GM12878 (cell line): ENCODE results near the gene CXCL14. TPM values are rescaled to one million over a fixed set of nuclear protein-coding genes. Genes with fewer than 3 reads are reported as not detected.
A peak's percentile ranks its signal among the peaks of the same experiment; 100 is the strongest.

Experiments
- ATAC-seq: fragments of 200-7000 bp; cut with Tn5 transposase; 3 replicates; pipeline ENCODE4 v1.9.1; 2020; ENCODE audit warnings: mild to moderate bottlenecking, moderate library complexity
- BruUV-seq: library from RNA; stranded (reverse); fragments of 400-500 nt; replicated peaks from 2 replicates; lab custom pipeline; 2021; lab: Mats Ljungman, UMichigan
- CTCF ChIA-PET: fragments of 300-600 bp; sonication (Branson Sonifier 250); formaldehyde crosslinking; extraction: SDS; loops from one replicate; lab custom pipeline; 2021; ENCODE audit warnings: inconsistent platforms; lab: Yijun Ruan, JAX
- POLR2A ChIA-PET: fragments of 350-600 bp; formaldehyde crosslinking; extraction: SDS; loops from one replicate; lab custom pipeline; 2021; ENCODE audit warnings: inconsistent platforms; lab: Charles Lee
- RAD21 ChIA-PET: fragments of 300-600 bp; sonication (Branson Sonifier 250); formaldehyde crosslinking; loops from one replicate; lab custom pipeline; 2023; ENCODE audit warnings: antibody characterized with exemption; ENCODE audit not compliant: unreplicated experiment; lab: Charles Lee
- SMC1A ChIA-PET: fragments of 300-600 bp; sonication (Branson Sonifier 250); formaldehyde crosslinking; loops from one replicate; lab custom pipeline; 2023; ENCODE audit not compliant: unreplicated experiment, uncharacterized antibody; lab: Charles Lee
- DNase-seq: peaks from one replicate; pipeline ENCODE4 v3.0.0-alpha.2; 2011; ENCODE audit warnings: low read depth, low spot score
- FAIRE-seq: peaks from 3 replicates; lab custom pipeline; 2011; peaks lifted over from hg19 to GRCh38; lab: Jason Lieb, UNC
- H2AFZ ChIP-seq: 2 replicates; pipeline ENCODE4 v1.6.0; 2011; ENCODE audit warnings: low read depth, low read length, control low read depth; ENCODE audit not compliant: control insufficient read depth
- H3K27ac ChIP-seq: 2 replicates; pipeline ENCODE4 v1.5.1; 2011; ENCODE audit warnings: control low read depth; ENCODE audit not compliant: control insufficient read depth, insufficient read depth
- H3K27me3 ChIP-seq, 2 experiments: replicated peaks in 1 of 2; 2 replicates each; pipeline versions ENCODE4 v1.6.0 to v1.6.1; 2011; ENCODE audit warnings: low read length in 1 of 2; ENCODE audit not compliant: control insufficient read depth in 2 of 2, insufficient read depth in 2 of 2
- H3K36me3 ChIP-seq, 2 experiments: 2 replicates each; pipeline ENCODE4 v1.5.1; 2011; ENCODE audit warnings: low read length in 1 of 2; ENCODE audit not compliant: control insufficient read depth in 2 of 2, insufficient read depth in 2 of 2
- H3K4me1 ChIP-seq: 2 replicates; pipeline ENCODE4 v1.6.1; 2011; ENCODE audit warnings: mild to moderate bottlenecking, low read length, moderate library complexity, mixed read lengths; ENCODE audit not compliant: control insufficient read depth, insufficient read depth
- H3K4me2 ChIP-seq: 2 replicates; pipeline ENCODE4 v1.6.0; 2011; ENCODE audit warnings: control low read depth; ENCODE audit not compliant: control insufficient read depth, insufficient read depth
- H3K4me3 ChIP-seq: fragments of 200-600 bp; sonication (generic); 2 replicates; pipeline ENCODE4 v1.5.1; 2016
- H3K79me2 ChIP-seq: 2 replicates; pipeline ENCODE4 v1.6.0; 2011; ENCODE audit warnings: low read length; ENCODE audit not compliant: control insufficient read depth, insufficient read depth
- H3K9ac ChIP-seq: 2 replicates; pipeline ENCODE4 v1.8.0; 2011; ENCODE audit warnings: low read length, control low read depth, mixed read lengths; ENCODE audit not compliant: control insufficient read depth, insufficient read depth
- H3K9me3 ChIP-seq: replicated peaks from 3 replicates; pipeline ENCODE4 v1.5.1; 2011; ENCODE audit warnings: mild to moderate bottlenecking, low read length; ENCODE audit not compliant: control insufficient read depth, insufficient read depth
- H4K20me1 ChIP-seq: 2 replicates; pipeline ENCODE4 v1.6.0; 2011; ENCODE audit not compliant: control insufficient read depth, insufficient read depth
- CHD1 ChIP-seq: IDR thresholded peaks from 2 replicates; pipeline ENCODE4 v1.6.1; 2012; ENCODE audit warnings: low read depth, low read length, improper control_type of control experiment
- CREM ChIP-seq: IDR thresholded peaks from 2 replicates; pipeline ENCODE4 v1.6.1; 2014; ENCODE audit warnings: antibody characterized with exemption, low read depth
- CTCF ChIP-seq, 3 experiments: IDR thresholded peaks in 2 of 3; conservative IDR thresholded peaks in 1 of 3; 2 replicates each; pipeline ENCODE4 v1.5.1; 2011; ENCODE audit warnings: low read depth in 3 of 3, low read length in 3 of 3, mild to moderate bottlenecking in 3 of 3, control low read depth in 2 of 3, moderate library complexity in 2 of 3, inconsistent platforms in 1 of 3, mixed read lengths in 1 of 3; ENCODE audit not compliant: control insufficient read depth in 2 of 3, insufficient read depth in 1 of 3; ENCODE audit errors: extremely low read depth in 1 of 3
- FOXM1 ChIP-seq: IDR thresholded peaks from 2 replicates; pipeline ENCODE4 v1.6.1; 2012; ENCODE audit warnings: low read depth, mild to moderate bottlenecking, inconsistent platforms, low read length, moderate library complexity
- JUNB ChIP-seq: IDR thresholded peaks from 2 replicates; pipeline ENCODE4 v1.6.1; 2016; ENCODE audit warnings: antibody characterized with exemption, mild to moderate bottlenecking
- MEF2B ChIP-seq: fragments of 450-650 bp; IDR thresholded peaks from 2 replicates; pipeline ENCODE4 v1.6.1; 2018; ENCODE audit warnings: mild to moderate bottlenecking, moderate library complexity; ENCODE audit not compliant: partially characterized antibody, poor library complexity, severe bottlenecking
- PML ChIP-seq: IDR thresholded peaks from 2 replicates; pipeline ENCODE4 v1.6.1; 2012; ENCODE audit warnings: low read length, inconsistent platforms
- RAD21 ChIP-seq: IDR thresholded peaks from 2 replicates; pipeline ENCODE4 v1.6.1; 2011; ENCODE audit warnings: mild to moderate bottlenecking, low read depth, low read length, moderate library complexity; ENCODE audit not compliant: insufficient read depth
- RFX5 ChIP-seq: IDR thresholded peaks from 2 replicates; pipeline ENCODE4 v1.6.1; 2011; ENCODE audit warnings: low read depth, low read length, improper control_type of control experiment
- SMC3 ChIP-seq: IDR thresholded peaks from 2 replicates; pipeline ENCODE4 v1.6.1; 2011; ENCODE audit warnings: low read length, improper control_type of control experiment, borderline replicate concordance
- YY1 ChIP-seq: IDR thresholded peaks from 2 replicates; pipeline ENCODE4 v1.6.1; 2011; ENCODE audit warnings: low read depth, mild to moderate bottlenecking, low read length
- ZBTB40 ChIP-seq: fragments of 450-650 bp; IDR thresholded peaks from 2 replicates; pipeline ENCODE4 v1.6.1; 2016; ENCODE audit warnings: mild to moderate bottlenecking, moderate library complexity, borderline replicate concordance
- ZNF217 ChIP-seq: fragments of 450-650 bp; IDR thresholded peaks from 2 replicates; pipeline ENCODE4 v1.6.1; 2017; ENCODE audit warnings: antibody characterized with exemption, mild to moderate bottlenecking
- ZNF384 ChIP-seq: IDR thresholded peaks from 2 replicates; pipeline ENCODE4 v1.6.1; 2012; ENCODE audit warnings: low read depth, mild to moderate bottlenecking, low read length, improper control_type of control experiment, borderline replicate concordance
- ZNF622 ChIP-seq: fragments of 450-650 bp; IDR thresholded peaks from 2 replicates; pipeline ENCODE4 v1.6.1; 2017; ENCODE audit warnings: mild to moderate bottlenecking, inconsistent platforms
- WGBS: methylation state at CpG from one replicate; pipeline ENCODE4 v1.1.6; 2016; ENCODE audit warnings: low lambda C conversion rate; ENCODE audit not compliant: insufficient replicate concordance, insufficient coverage; ENCODE audit errors: missing lambda C conversion rate; 5-methylcytosine and 5-hydroxymethylcytosine counted together
- in situ Hi-C: fragments of 300-500 bp; cut with MboI; formaldehyde crosslinking; loops from 9 replicates; pipeline ENCODE4 v1.14.3; 2018; ENCODE audit warnings: mixed read lengths
- intact Hi-C: fragments of 100-400 bp; cut with micrococcal nuclease; formaldehyde crosslinking; loops from one replicate; pipeline ENCODE4 v1.14.2; 2022; ENCODE audit not compliant: unreplicated experiment
- polyA plus RNA-seq, 11 experiments: library from polyadenylated mRNA; depleted of rRNA in 4 of 11; unstranded in 6 of 11; stranded (reverse) in 5 of 11; fragments of >200 nt; fragmentation: Nextera tagmentation in 4 of 11; fragmentation: Illumina TruSeq in 1 of 11; extraction: Ambion mirVana in 4 of 11; extraction: Trizol in 1 of 11; gene quantifications; 1 replicate in 1 of 11; 2 replicates in 10 of 11; pipeline versions ENCODE4 v1.2.1 to v1.2.3, GENCODE V29; 2011 to 2016; ENCODE audit warnings: inconsistent platforms in 2 of 11, missing spikeins in 2 of 11, low read depth in 1 of 11
- total RNA-seq, 4 experiments: library from RNA; depleted of rRNA in 3 of 4; stranded (reverse); fragments of >200 nt in 3 of 4; fragmentation: Illumina TruSeq in 1 of 4; extraction: Trizol in 1 of 4; gene quantifications; 2 replicates each; pipeline versions ENCODE4 v1.2.1 to v1.2.3, GENCODE V29; 2013 to 2021

The CXCL14 gene
- total and polyA plus RNA-seq, 10 of the 15 experiments (the other 5 are each of a cell fraction or from before 2014, with no cell fraction given): 0.05 TPM; not detected in 9

GRCh38 chr5:135551593-135552447, 27.0 kb downstream of the CXCL14 start:
- ChIA-PET SMC1A (interaction anchor here (1.0 to 5.5 kb wide), 11 partner anchors 9 to 97 kb away, joined by 3 to 63 read pairs (median 5); no protein-coding TSS in a partner anchor), POLR2A (interaction anchor here (1.0 kb wide), 1 partner anchor 85 kb away, joined by 3 read pairs; no protein-coding TSS in a partner anchor), RAD21 (interaction anchor here (1.6 to 6.2 kb wide), 7 partner anchors 9 to 95 kb away, joined by 3 to 47 read pairs (median 14); no protein-coding TSS in a partner anchor), CTCF (interaction anchor here (0.7 to 10.9 kb wide), 19 partner anchors 9 to 371 kb away, joined by 3 to 363 read pairs (median 5); no protein-coding TSS in a partner anchor)
- TF ChIP-seq SMC3 (peak; percentile 86), JUNB (no peak), MEF2B (no peak), RAD21 (peak; percentile 71), CREM (no peak), CTCF (IDR thresholded peaks at IDR 0.05 in 2 of 3, conservative IDR thresholded peaks at IDR 0.05 in 1 of 3; ENCODE audit: control insufficient read depth in 2 of 3, extremely low read depth in 1 of 3, insufficient read depth in 1 of 3, low read depth in 3 of 3, low read length in 3 of 3) (peak; percentile 71 to 82 (median 80); a peak in 5 of 6 replicates), ZNF384 (no peak), YY1 (no peak), ZNF217 (no peak), RFX5 (no peak), PML (no peak), CHD1 (no peak), FOXM1 (no peak), ZNF622 (no peak), ZBTB40 (no peak)
- in situ Hi-C loops: loop anchor here (5.0 kb wide), 1 partner anchor 85 kb away; no protein-coding TSS in a partner anchor
- no peak overlapping the region for H3K9ac ChIP-seq
- no TSS peak for BruUV-seq
- peak; percentile 92 for FAIRE-seq
- no peaks in the 10 kb centered on the region for H3K79me2 ChIP-seq
- no peaks in the 10 kb centered on the region for H3K4me1 ChIP-seq
- no peak overlapping the region for H3K27ac ChIP-seq
- H4K20me1 ChIP-seq: no peaks in the 10 kb centered on the region
- WGBS: 48% methylated on average over 15 of the region's 15 CpGs
- H3K4me2 ChIP-seq: no peak overlapping the region
- intact Hi-C loops: loop anchor here (1.0 to 2.0 kb wide), 2 partner anchors 86 to 95 kb away; no protein-coding TSS in a partner anchor
- DNase-seq: peak; percentile 12
- no peaks in the 10 kb centered on the region; the same call in 2 of the 3 replicates for H3K9me3 ChIP-seq
- H3K4me3 ChIP-seq: no peak overlapping the region
- H2AFZ ChIP-seq: no peak overlapping the region
- H3K27me3 ChIP-seq: no peaks in the 10 kb centered on the region; a peak in 2 of 4 replicates
- peak; percentile 97 for ATAC-seq
- no peaks in the 10 kb centered on the region for H3K36me3 ChIP-seq
